Dermis blood vessel endothelial cell (primary cell): ENCODE measurements around the gene FAM193B. TPM values are rescaled to one million over a fixed set of nuclear protein-coding genes. Genes with fewer than 3 reads are reported as not detected.

Experiments
- DNase-seq: peaks from one replicate; pipeline ENCODE4 v3.0.0; 2010
- total RNA-seq: library from RNA; depleted of rRNA; stranded (reverse); fragments of >200 nt; gene quantifications from 2 replicates; pipeline ENCODE4 v1.2.3, GENCODE V29; 2014

The FAM193B gene
- 14.6 and 31.0 TPM in 2 replicates for total RNA-seq

- peak; percentile 93 for DNase-seq
These were observed at the start of gene FAM193B for GRCh38 chr5:177554474-177555111. Gene FAM193B, minus strand, starts transcription at chr5:177554563. Its CDS starts 105 bp downstream, at chr5:177554458.

- no peak for DNase-seq
These were observed 49.8 kb upstream of the FAM193B start for GRCh38 chr5:177604116-177604521.

DNA sequence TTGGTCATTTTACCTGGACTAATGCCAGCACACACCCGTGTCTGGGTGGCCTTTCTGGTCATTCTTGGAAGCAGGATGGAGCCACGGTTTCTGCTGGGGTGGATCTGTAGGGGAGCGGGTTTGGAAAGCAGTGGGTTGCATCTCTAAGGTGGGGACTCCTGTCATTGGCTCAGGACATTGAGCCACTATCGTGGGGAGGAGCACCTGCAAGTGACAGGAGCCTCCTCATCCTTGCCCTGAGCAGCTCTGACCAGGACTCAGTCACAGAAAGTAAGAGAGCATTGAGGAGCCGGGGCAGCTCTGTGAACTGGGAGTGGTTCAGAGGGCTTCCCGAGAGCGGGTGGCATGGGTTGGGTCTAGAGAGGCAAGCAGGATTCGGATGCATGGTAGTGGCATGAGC lies 49.3 kb upstream of the FAM193B start:
- no peak for DNase-seq

DNA sequence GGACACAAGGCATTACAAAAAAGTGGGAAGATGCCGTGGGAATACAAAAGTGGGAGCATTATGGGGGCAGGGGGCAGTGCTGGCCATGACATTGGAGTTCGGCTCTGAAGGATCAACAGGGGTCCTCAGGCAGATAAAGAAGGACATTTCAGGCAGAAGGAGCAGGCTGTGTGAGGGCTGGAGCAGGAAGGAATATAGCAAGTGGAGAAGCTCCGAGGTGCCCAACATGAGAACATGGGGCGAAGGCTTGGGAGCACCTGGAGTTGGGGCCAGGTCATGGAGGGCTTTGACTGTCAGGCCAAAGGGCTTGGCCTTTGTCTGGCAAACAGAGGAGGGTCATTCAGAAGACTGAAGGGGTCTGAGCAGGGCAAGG lies 48.1 kb upstream of the FAM193B start:
- DNase-seq: no peak

DNA sequence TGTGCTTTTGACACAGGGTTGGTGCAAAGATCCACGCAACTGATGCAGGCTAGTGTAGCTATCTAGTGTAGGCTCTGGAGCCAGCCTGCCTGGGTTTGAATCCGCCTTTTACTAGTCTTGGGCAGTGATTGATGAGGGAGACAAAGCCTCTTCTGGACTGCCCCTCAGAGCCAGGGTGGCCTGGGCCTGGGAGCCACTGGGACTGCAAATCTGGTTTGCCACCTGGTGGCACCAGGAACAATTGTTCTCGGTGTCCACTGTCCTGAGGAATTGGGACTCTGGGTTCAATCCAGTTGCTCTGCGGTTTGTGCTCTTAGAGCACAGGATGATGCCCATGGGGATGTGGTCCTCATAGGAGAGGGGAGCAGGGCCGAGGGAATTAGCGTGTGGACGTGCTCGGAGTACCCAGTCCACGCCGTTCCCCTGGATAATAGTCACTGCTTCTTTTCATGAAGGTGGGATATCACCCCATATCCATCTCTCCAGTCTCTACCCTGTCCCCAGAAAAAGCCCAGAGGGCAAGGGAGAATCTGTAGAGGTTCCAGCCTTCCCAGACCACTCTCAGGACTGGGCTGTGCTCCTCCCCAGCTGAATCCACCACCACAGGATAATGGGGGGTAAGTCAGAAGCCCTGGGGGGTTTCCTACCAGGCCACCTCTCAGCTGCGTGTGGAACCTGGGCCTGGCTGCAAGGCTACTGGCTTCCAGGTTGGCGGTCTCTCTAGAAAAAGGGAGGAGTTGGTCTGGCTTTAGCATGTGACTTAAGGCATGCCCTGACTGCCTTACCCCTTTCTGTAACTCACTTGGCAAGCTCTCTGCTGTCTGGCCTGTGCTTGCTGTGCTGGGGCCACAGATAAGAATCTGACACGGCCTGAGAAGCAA lies 47.5 kb upstream of the FAM193B start:
- no peak for DNase-seq

DNA sequence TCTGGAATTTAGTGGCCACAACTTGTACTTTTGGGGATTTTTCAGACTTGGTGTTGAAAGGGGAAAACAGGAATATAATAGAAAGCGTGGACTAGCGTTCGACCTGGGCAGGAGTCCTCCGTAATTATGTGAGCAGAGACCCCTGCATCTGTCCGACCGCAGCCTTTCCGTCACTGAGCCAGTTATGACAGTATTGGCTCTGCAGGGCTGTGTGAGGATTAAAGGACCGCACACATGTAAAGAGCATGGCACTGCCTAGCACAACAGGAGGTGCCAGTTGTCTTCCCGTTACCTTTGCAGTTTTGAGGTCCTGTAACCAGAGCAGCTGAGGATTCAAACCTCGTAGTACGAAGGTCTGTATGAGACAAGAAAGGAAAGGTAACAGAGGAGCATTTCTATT lies 46.8 kb upstream of the FAM193B start:
- no peak for DNase-seq

GRCh38 chr5:177600508-177601018 lies 46.2 kb upstream of the FAM193B start:
- DNase-seq: peak; percentile 63

DNA sequence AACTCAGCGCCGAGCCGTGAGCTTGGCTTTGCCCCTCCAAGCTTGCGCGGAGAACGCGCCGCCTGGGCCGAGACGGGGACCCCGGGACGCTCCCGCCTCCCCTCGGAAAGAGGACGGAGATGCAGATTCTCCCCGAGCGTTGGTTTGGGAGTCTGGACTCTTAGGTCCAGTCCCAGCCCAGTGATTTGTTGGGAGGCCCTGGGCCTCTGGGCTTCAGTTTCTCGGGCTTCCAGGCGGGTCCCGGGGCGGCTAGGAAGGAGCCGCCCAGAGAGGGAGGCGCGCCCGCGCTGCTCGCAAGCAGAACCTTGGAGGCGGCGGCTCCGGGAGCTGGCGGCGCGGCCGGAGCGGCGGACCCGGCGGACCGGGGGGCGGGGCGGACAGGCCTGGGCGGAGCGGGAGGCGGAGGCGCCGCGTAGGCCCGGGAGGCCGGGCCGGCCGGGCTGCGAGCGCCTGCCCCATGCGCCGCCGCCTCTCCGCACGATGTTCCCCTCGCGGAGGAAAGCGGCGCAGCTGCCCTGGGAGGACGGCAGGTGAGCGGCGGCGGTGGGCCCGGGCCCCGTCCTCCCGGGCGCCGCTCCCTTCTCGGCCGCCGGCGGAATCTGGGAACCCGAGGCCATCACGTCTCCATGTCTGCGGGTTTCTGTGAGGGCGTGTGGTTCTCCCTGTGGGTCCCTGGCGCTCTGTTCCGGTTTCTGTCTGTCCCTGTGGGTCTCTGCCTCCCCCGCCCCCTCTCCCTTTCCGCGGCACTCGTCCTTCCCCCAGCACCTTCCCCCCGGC lies 45.6 kb upstream of the FAM193B start, which contains the start of gene B4GALT7:
B4GALT7 (plus strand) TSS at position 402 of the 777 bp plus-strand sequence; CDS start at position 481, 79 bp downstream.
- peak; percentile 84 for DNase-seq

DNA sequence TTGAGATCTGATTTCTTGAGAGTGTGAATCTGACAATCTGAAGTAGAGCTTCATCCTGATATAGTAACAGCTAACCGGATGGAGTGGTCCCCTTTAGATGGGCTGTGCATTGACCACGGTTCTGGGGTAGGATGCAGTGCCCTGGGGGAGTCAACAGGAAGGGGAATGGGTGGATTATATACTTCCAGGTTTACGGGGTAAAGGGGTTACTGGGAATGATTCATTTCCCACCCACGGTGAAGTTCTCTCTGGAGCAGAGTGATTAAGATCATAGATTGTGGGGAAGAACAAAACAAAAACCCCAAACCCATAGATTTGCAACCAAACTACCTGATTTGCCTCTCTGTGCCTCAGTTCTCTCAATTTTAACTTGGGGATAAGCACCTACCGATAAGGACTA lies 44.1 kb upstream of the FAM193B start:
- DNase-seq: peak; percentile 30

- no peak for DNase-seq
These were observed 42.4 kb upstream of the FAM193B start for GRCh38 chr5:177596775-177597238.

GRCh38 chr5:177595991-177596774 lies 41.8 kb upstream of the FAM193B start:
- DNase-seq: no peak

- no peak for DNase-seq
These were observed 40.7 kb upstream of the FAM193B start for GRCh38 chr5:177595026-177595585.

DNA sequence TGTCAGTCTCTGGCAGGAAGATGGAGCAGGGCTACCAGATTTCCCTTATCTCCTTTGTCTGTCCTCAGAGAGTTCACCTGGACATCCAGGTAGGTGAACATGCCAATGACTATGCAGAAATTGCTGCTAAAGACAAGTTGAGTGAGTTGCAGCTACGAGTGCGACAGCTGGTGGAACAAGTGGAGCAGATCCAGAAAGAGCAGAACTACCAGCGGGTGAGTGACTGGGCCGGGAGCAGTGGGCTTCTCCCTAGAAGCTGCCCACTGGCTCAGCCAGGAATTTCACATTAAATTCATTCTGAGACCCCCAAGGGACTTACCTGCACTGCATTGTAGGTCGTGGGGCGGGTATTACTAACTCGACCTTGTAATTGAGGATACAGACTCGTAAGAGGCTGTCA lies 39.7 kb upstream of the FAM193B start:
- no peak for DNase-seq

DNA sequence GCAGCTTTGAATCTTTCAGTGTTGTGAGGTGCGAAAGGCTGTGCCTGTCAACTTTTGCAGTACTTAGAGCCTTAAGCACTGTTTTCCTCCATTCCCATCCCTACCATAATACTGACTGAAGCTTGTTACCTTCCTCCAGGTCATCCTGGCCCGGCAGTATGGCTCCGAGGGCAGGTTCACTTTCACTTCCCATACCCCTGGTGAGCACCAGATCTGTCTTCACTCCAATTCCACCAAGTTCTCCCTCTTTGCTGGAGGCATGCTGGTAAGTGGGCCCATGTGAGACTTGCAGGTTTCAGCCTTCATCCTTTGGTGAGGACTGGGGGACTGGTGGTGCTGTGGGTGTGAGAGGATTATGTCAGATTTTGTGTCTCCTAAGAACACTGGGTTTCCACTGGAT lies 39.1 kb upstream of the FAM193B start:
- DNase-seq: no peak

- DNase-seq: no peak
These were observed 38.5 kb upstream of the FAM193B start for GRCh38 chr5:177592905-177593304.

GRCh38 chr5:177592010-177592834 lies 37.9 kb upstream of the FAM193B start, which contains the start of gene TMED9:
Gene TMED9, plus strand, starts transcription at chr5:177592203. Its CDS starts 12 bp downstream, at chr5:177592215.
- peak; percentile 90 for DNase-seq

DNA sequence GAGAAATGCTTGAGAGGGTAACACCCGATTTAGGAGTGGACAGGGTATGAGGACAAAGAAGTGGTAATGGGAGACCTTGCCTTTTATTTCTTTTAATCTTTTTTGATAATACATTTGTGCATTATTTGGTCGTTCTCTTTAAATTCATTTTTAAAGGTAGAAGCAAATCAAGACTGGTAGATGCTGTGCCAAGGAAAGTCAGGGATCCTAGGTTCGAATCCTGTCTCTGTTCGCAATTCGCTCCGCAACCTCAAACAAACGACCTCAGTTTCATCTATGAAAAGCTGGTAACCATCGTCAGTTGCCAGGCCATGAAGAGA lies 37.3 kb upstream of the FAM193B start:
- no peak for DNase-seq

- DNase-seq: no peak
These were observed 36.0 kb upstream of the FAM193B start for GRCh38 chr5:177590406-177590805.

- DNase-seq: no peak
These were observed 34.1 kb upstream of the FAM193B start for GRCh38 chr5:177588413-177588909.

GRCh38 chr5:177578316-177578715 lies 24.0 kb upstream of the FAM193B start:
- no peak for DNase-seq

DNA sequence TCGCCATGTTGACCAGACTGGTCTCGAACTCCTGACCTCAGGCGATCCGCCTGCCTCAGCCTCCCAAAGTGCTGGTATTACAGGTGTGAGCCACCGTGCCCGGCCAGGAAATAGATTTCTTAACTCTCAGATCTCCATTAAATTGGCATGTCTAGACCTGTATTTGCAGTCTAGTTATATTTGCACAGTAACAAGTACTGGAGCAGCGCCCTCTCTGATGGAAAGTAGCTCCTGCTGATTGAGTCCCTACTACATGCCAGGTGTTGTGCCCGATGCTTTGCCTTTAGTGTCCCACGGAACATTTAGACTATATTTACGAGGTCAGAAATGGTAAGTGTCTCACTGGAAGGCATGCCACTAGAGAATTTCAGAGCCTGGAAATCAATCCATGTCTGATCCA lies 21.8 kb upstream of the FAM193B start:
- no peak for DNase-seq
